H1 (cell line): Measurements from ENCODE around the gene SLC51B. TPM values are rescaled to one million over a fixed set of nuclear protein-coding genes. Genes with fewer than 3 reads are reported as not detected.

Experiments used
- CTCF ChIA-PET: fragments of 300-600 bp; sonication (Branson Sonifier 250); formaldehyde crosslinking; loops from one replicate; lab custom pipeline; 2021; ENCODE audit not compliant: partially characterized antibody; lab: Charles Lee
- POLR2A ChIA-PET: fragments of 300-600 bp; sonication (Branson Sonifier 250); formaldehyde crosslinking; loops from one replicate; lab custom pipeline; 2021; ENCODE audit warnings: inconsistent platforms; ENCODE audit not compliant: partially characterized antibody; lab: Charles Lee
- DNase-seq, 2 experiments: peaks; one replicate each; pipeline versions ENCODE4 v3.0.0 to v3.0.0-alpha.2; 2010 to 2022; ENCODE audit warnings: low spot score in 2 of 2, low read depth in 1 of 2, mixed read lengths in 1 of 2
- FAIRE-seq: peaks from 2 replicates; lab custom pipeline; 2011; peaks lifted over from hg19 to GRCh38; lab: Jason Lieb, UNC
- H2AFZ ChIP-seq: 2 replicates; pipeline ENCODE4 v1.8.1; 2012; ENCODE audit warnings: low read length, inconsistent platforms
- H2AK5ac ChIP-seq: 2 replicates; pipeline ENCODE4 v1.6.1; 2013; ENCODE audit warnings: low read depth, low read length
- H2BK120ac ChIP-seq: replicated peaks from 2 replicates; pipeline ENCODE3; 2013; ENCODE audit warnings: low read depth, low read length, inconsistent platforms
- H2BK12ac ChIP-seq: 2 replicates; pipeline ENCODE4 v1.6.1; 2013; ENCODE audit warnings: low read depth, low read length
- H2BK15ac ChIP-seq: 2 replicates; pipeline ENCODE4 v1.6.1; 2013; ENCODE audit warnings: low read length
- H2BK20ac ChIP-seq: 2 replicates; pipeline ENCODE4 v1.6.1; 2013; ENCODE audit warnings: low read length
- H2BK5ac ChIP-seq: 2 replicates; pipeline ENCODE4 v1.6.1; 2013; ENCODE audit warnings: low read depth, low read length
- H3K14ac ChIP-seq: 2 replicates; pipeline ENCODE4 v1.6.1; 2013; ENCODE audit warnings: inconsistent platforms; ENCODE audit not compliant: insufficient read length
- H3K18ac ChIP-seq: 2 replicates; pipeline ENCODE4 v1.6.1; 2013; ENCODE audit warnings: low read length; ENCODE audit errors: extremely low read depth
- H3K23ac ChIP-seq: 2 replicates; pipeline ENCODE4 v1.6.1; 2013; ENCODE audit warnings: inconsistent platforms; ENCODE audit not compliant: insufficient read length
- H3K23me2 ChIP-seq: 2 replicates; pipeline ENCODE4 v1.6.1; 2013; ENCODE audit warnings: low read depth, low read length
- H3K27ac ChIP-seq: 2 replicates; pipeline ENCODE4 v1.6.1; 2011; ENCODE audit warnings: low read depth, low read length, inconsistent platforms
- H3K27me3 ChIP-seq, 4 experiments: replicated peaks in 1 of 4; 1 replicate in 1 of 4; 2 replicates in 3 of 4; pipeline versions ENCODE4 v1.6.1 to v1.8.1; 2011 to 2013; ENCODE audit warnings: low read length in 3 of 4, mild to moderate bottlenecking in 3 of 4, inconsistent platforms in 2 of 4, mixed read lengths in 2 of 4, moderate library complexity in 1 of 4; ENCODE audit not compliant: control insufficient read depth in 3 of 4, insufficient read depth in 3 of 4; ENCODE audit errors: extremely low read depth in 1 of 4
- H3K36me3 ChIP-seq, 4 experiments: 2 replicates each; pipeline versions ENCODE4 v1.6.1 to v1.8.1; 2011 to 2013; ENCODE audit warnings: mild to moderate bottlenecking in 4 of 4, low read length in 3 of 4, moderate library complexity in 2 of 4, control low read depth in 1 of 4, inconsistent platforms in 1 of 4; ENCODE audit not compliant: insufficient read depth in 4 of 4, control insufficient read depth in 2 of 4
- H3K4ac ChIP-seq: replicated peaks from 2 replicates; pipeline ENCODE3; 2013; ENCODE audit warnings: low read length, low read depth, mixed read lengths, inconsistent platforms; ENCODE audit not compliant: insufficient read length
- H3K4me1 ChIP-seq, 4 experiments: replicated peaks in 1 of 4; 1 replicate in 1 of 4; 2 replicates in 3 of 4; pipeline versions ENCODE4 v1.6.1 to v1.8.1; 2011 to 2013; ENCODE audit warnings: low read length in 3 of 4, inconsistent platforms in 2 of 4, mixed read lengths in 1 of 4; ENCODE audit not compliant: insufficient read depth in 4 of 4, control insufficient read depth in 3 of 4
- H3K4me2 ChIP-seq, 2 experiments: 2 replicates each; pipeline versions ENCODE4 v1.6.1 to v1.8.1; 2011 to 2013; ENCODE audit warnings: low read depth in 2 of 2, low read length in 2 of 2, control low read depth in 1 of 2, inconsistent platforms in 1 of 2, mild to moderate bottlenecking in 1 of 2; ENCODE audit not compliant: insufficient read depth in 1 of 2
- H3K4me3 ChIP-seq, 4 experiments: fragments of 200-600, 300-600 bp in 1 of 4; sonication (generic), shearing (Covaris generic), sonication (Bioruptor Twin) in 1 of 4; 2 replicates each; pipeline versions ENCODE4 v1.5.1 to v1.8.1; 2011 to 2016; ENCODE audit warnings: low read length in 4 of 4, low read depth in 3 of 4, control low read depth in 2 of 4, inconsistent platforms in 2 of 4, mild to moderate bottlenecking in 2 of 4, mixed read lengths in 1 of 4, moderate library complexity in 1 of 4; ENCODE audit not compliant: insufficient read depth in 2 of 4; ENCODE audit errors: extremely low read depth in 1 of 4
- H3K56ac ChIP-seq: replicated peaks from 2 replicates; pipeline ENCODE3; 2013; ENCODE audit warnings: low read depth, mild to moderate bottlenecking, mixed read lengths, low read length, inconsistent platforms; ENCODE audit not compliant: insufficient read length
- H3K79me1 ChIP-seq: 2 replicates; pipeline ENCODE4 v1.6.1; 2013; ENCODE audit warnings: low read depth, low read length, control low read depth
- H3K79me2 ChIP-seq, 2 experiments: 2 replicates each; pipeline versions ENCODE4 v1.6.1 to v1.8.1; 2012 to 2013; ENCODE audit warnings: low read length in 2 of 2, mild to moderate bottlenecking in 2 of 2, inconsistent platforms in 1 of 2; ENCODE audit not compliant: insufficient read depth in 2 of 2, control insufficient read depth in 1 of 2
- H3K9ac ChIP-seq, 4 experiments: replicated peaks in 1 of 4; 1 replicate in 1 of 4; 2 replicates in 3 of 4; pipeline versions ENCODE4 v1.6.1 to v1.8.1; 2011 to 2013; ENCODE audit warnings: low read depth in 3 of 4, low read length in 3 of 4, control low read depth in 2 of 4, mild to moderate bottlenecking in 2 of 4, moderate library complexity in 2 of 4, inconsistent platforms in 1 of 4; ENCODE audit errors: extremely low read depth in 1 of 4
- H3K9me3 ChIP-seq, 2 experiments: 2 replicates each; pipeline versions ENCODE4 v1.6.1 to v1.8.1; 2012 to 2013; ENCODE audit warnings: mild to moderate bottlenecking in 2 of 2, moderate library complexity in 2 of 2, control low read depth in 1 of 2, inconsistent platforms in 1 of 2, low read depth in 1 of 2, low read length in 1 of 2, mixed read lengths in 1 of 2; ENCODE audit not compliant: insufficient read depth in 2 of 2
- H4K20me1 ChIP-seq, 2 experiments: replicated peaks in 1 of 2; 2 replicates each; pipeline versions ENCODE3 to v1.8.1; 2011 to 2013; ENCODE audit warnings: inconsistent platforms in 2 of 2, low read length in 2 of 2, mild to moderate bottlenecking in 1 of 2; ENCODE audit not compliant: insufficient read depth in 2 of 2, control insufficient read depth in 1 of 2
- H4K5ac ChIP-seq: 2 replicates; pipeline ENCODE4 v1.6.1; 2013; ENCODE audit warnings: low read length, low read depth, mixed read lengths, inconsistent platforms; ENCODE audit not compliant: insufficient read length
- H4K8ac ChIP-seq: 2 replicates; pipeline ENCODE4 v1.8.0; 2013; ENCODE audit warnings: mild to moderate bottlenecking, moderate library complexity, low read length, inconsistent platforms; ENCODE audit not compliant: insufficient read depth; ENCODE audit errors: extremely low read depth
- H4K91ac ChIP-seq: replicated peaks from 2 replicates; pipeline ENCODE3; 2013; ENCODE audit warnings: low read length, mixed read lengths, inconsistent platforms; ENCODE audit not compliant: insufficient read length
- BRCA1 ChIP-seq: IDR thresholded peaks from 2 replicates; pipeline ENCODE4 v1.6.1; 2012; ENCODE audit warnings: low read depth, low read length, improper control_type of control experiment
- SP4 ChIP-seq: IDR thresholded peaks from 2 replicates; pipeline ENCODE4 v1.6.1; 2012; ENCODE audit warnings: low read length, inconsistent platforms
- TBP ChIP-seq: IDR thresholded peaks from 2 replicates; pipeline ENCODE4 v1.6.1; 2011; ENCODE audit warnings: low read depth, low read length, improper control_type of control experiment
- WGBS, 2 experiments: shearing (Covaris generic) in 1 of 2; methylation state at CpG; one replicate each; pipeline versions ENCODE4 v1.1.6 to v1.1.7; 2013 to 2015; ENCODE audit warnings: low lambda C conversion rate in 2 of 2, mixed read lengths in 2 of 2, inconsistent platforms in 1 of 2, low coverage in 1 of 2, missing lambda C conversion rate in 1 of 2; ENCODE audit not compliant: insufficient replicate concordance in 2 of 2, insufficient coverage in 1 of 2, insufficient read length in 1 of 2; ENCODE audit errors: extremely low coverage in 1 of 2, missing lambda C conversion rate in 1 of 2; 5-methylcytosine and 5-hydroxymethylcytosine counted together
- polyA plus RNA-seq, 7 experiments: library from polyadenylated mRNA; depleted of rRNA in 3 of 7; stranded (reverse) in 5 of 7; unstranded in 2 of 7; fragments of >200 nt in 5 of 7; fragments of 200-250 nt in 2 of 7; gene quantifications; 1 replicate in 5 of 7; 2 replicates in 1 of 7; 4 replicates in 1 of 7; pipeline versions ENCODE4 v1.2.1 to v1.2.3, GENCODE V29; 2011 to 2013; ENCODE audit warnings: missing spikeins in 2 of 7, mixed read lengths in 2 of 7
- total RNA-seq: library from RNA; stranded (reverse); fragmentation: NEBNext Ultra II Directional; extraction: Animal tissue kit (Norgen Biotek cat#: 25700); gene quantifications from 2 replicates; pipeline ENCODE4 v1.2.1, GENCODE V29; 2021

SLC51B gene
- total and polyA plus RNA-seq, 2 of the 8 experiments (the other 6 are each of a cell fraction or from before 2014, with no cell fraction given): not detected

GRCh38 chr15:65057549-65057940, 12.4 kb downstream of the SLC51B start:
- no peak for DNase-seq
- Histone ChIP-seq H4K20me1 (no peaks in the 10 kb centered on the region), H3K23ac (no peak overlapping the region), H4K5ac (no peak overlapping the region), H3K79me1 (no peaks in the 10 kb centered on the region), H4K8ac (no peak overlapping the region), H3K36me3 (no peaks in the 10 kb centered on the region; a peak in 1 of 8 replicates), H2BK5ac (no peak overlapping the region), H2AFZ (no peak overlapping the region), H3K27me3 (no peaks in the 10 kb centered on the region; a peak in 1 of 7 replicates), H3K56ac (no peak overlapping the region), H3K23me2 (no peaks in the 10 kb centered on the region), H3K4me2 (no peak overlapping the region), H3K27ac (no peak overlapping the region), H3K4me3 (no peak overlapping the region), H3K18ac (no peak overlapping the region), H4K91ac (no peak overlapping the region), H3K14ac (no peak overlapping the region), H3K4me1 (no peaks in the 10 kb centered on the region), H3K79me2 (no peaks in the 10 kb centered on the region), H2AK5ac (no peak overlapping the region), H3K4ac (no peak overlapping the region), H2BK120ac (no peak overlapping the region), H2BK20ac (no peak overlapping the region), H2BK15ac (no peak overlapping the region), H3K9me3 (no peaks in the 10 kb centered on the region), H2BK12ac (no peak overlapping the region), H3K9ac (no peak overlapping the region)
- whole genome bisulfite sequencing, 2 experiments: 97% methylated on average over 8 of the region's 8 CpGs; no CpG with 5 or more reads in 1 of the 2 experiments
- FAIRE-seq: no peak
- ChIA-PET POLR2A (no interaction called here), CTCF (interaction anchor here (1.7 to 33.2 kb wide), 7 partner anchors 3 to 48 kb away, joined by 4 to 1213 read pairs (median 28); partner anchors contain the start of genes KBTBD13, RASL12 and SLC51B)
- TF ChIP-seq TBP: no peak
- TF ChIP-seq SP4: no peak
- no peak for TF ChIP-seq BRCA1
